CD4-positive, alpha-beta T cell (primary cell): ENCODE data around the gene GLIS1. TPM values are rescaled to one million over a fixed set of nuclear protein-coding genes. Genes with fewer than 3 reads are reported as not detected.

Experiments
- ATAC-seq: fragments of 200-7000 bp; cut with Tn5 transposase; one replicate; pipeline ENCODE4 v1.10.0; 2022; ENCODE audit warnings: mild to moderate bottlenecking; ENCODE audit not compliant: poor library complexity
- CTCF ChIA-PET: fragments of 350-600 bp; sonication (Branson Sonifier 250); formaldehyde crosslinking; loops from one replicate; lab custom pipeline; 2021; ENCODE audit warnings: antibody characterized with exemption, inconsistent platforms; lab: Charles Lee
- POLR2A ChIA-PET: fragments of 350-600 bp; sonication (Branson Sonifier 250); formaldehyde crosslinking; loops from one replicate; lab custom pipeline; 2021; ENCODE audit warnings: antibody characterized with exemption, inconsistent platforms; lab: Charles Lee
- DNase-seq, 14 experiments: peaks; one replicate each; pipeline ENCODE4 v3.0.0-alpha.2; 2013 to 2020; ENCODE audit warnings: mixed read lengths in 2 of 14
- H3K27ac ChIP-seq, 2 donors: one replicate each; pipeline versions ENCODE4 v1.5.1 to v1.7.0; 2013; ENCODE audit warnings: low read length in 2 of 2, low read depth in 1 of 2, mild to moderate bottlenecking in 1 of 2
- H3K27me3 ChIP-seq, 2 experiments: 1 replicate in 1 of 2; 2 replicates in 1 of 2; pipeline versions ENCODE4 v1.6.1 to v1.7.0; 2013; ENCODE audit warnings: low read length in 2 of 2, control low read depth in 1 of 2, mild to moderate bottlenecking in 1 of 2, moderate library complexity in 1 of 2; ENCODE audit not compliant: insufficient read depth in 2 of 2, control insufficient read depth in 1 of 2
- H3K36me3 ChIP-seq: one replicate; pipeline ENCODE4 v1.6.1; 2013; ENCODE audit warnings: low read length, control low read depth; ENCODE audit not compliant: insufficient read depth
- H3K4me1 ChIP-seq: one replicate; pipeline ENCODE4 v1.6.1; 2013; ENCODE audit warnings: low read length, control low read depth; ENCODE audit not compliant: insufficient read depth
- H3K4me3 ChIP-seq: one replicate; pipeline ENCODE4 v1.5.1; 2013; ENCODE audit warnings: mild to moderate bottlenecking, low read length, moderate library complexity
- H3K9me3 ChIP-seq, 2 experiments: 1 replicate in 1 of 2; 2 replicates in 1 of 2; pipeline versions ENCODE4 v1.6.1 to v1.7.0; 2013; ENCODE audit warnings: low read length in 2 of 2, mild to moderate bottlenecking in 2 of 2, control low read depth in 1 of 2, moderate library complexity in 1 of 2; ENCODE audit not compliant: control insufficient read depth in 1 of 2, insufficient read depth in 1 of 2
- H3K27ac Mint-ChIP-seq: one replicate; pipeline ENCODE4 v1.8.0; 2020; ENCODE audit warnings: mixed read lengths
- H3K27me3 Mint-ChIP-seq: one replicate; pipeline ENCODE4 v1.8.0; 2021; ENCODE audit warnings: mixed read lengths
- H3K36me3 Mint-ChIP-seq: one replicate; pipeline ENCODE4 v1.8.0; 2021; ENCODE audit warnings: low read depth, mixed read lengths
- H3K4me1 Mint-ChIP-seq: one replicate; pipeline ENCODE4 v1.8.0; 2021; ENCODE audit warnings: low read depth, mixed read lengths
- H3K4me3 Mint-ChIP-seq: one replicate; pipeline ENCODE4 v1.8.0; 2020; ENCODE audit warnings: mild to moderate bottlenecking, mixed read lengths
- H3K9me3 Mint-ChIP-seq: one replicate; pipeline ENCODE4 v1.8.0; 2020; ENCODE audit warnings: mixed read lengths
- CTCF ChIP-seq: fragments of 200-600 bp; IDR thresholded peaks from one replicate; pipeline ENCODE4 v1.8.0; 2022; ENCODE audit warnings: antibody characterized with exemption, mild to moderate bottlenecking
- intact Hi-C, 2 experiments: fragments of 100-400 bp; cut with DNase I in 1 of 2; cut with micrococcal nuclease in 1 of 2; formaldehyde crosslinking; loops; one replicate each; pipeline versions ENCODE4 v1.15.1 to v1.9.0; 2023 to 2025; cut with DNase I, micrococcal nuclease
- total RNA-seq, 174 experiments: library from RNA in 2 of 174; stranded (reverse) in 2 of 174; gene quantifications; one replicate each; pipeline ENCODE4 v1.2.3 and lab custom pipeline; 2021 to 2026

The GLIS1 gene
- total RNA-seq, 2 experiments from 2014 or later = not detected

- H3K4me1 ChIP-seq = no peaks in the 10 kb centered on the region
- ChIA-PET CTCF (no interaction called here), POLR2A (no interaction called here)
- H3K27ac ChIP-seq = no peak overlapping the region
- Mint-ChIP-seq H3K27me3 (no peaks in the 10 kb centered on the region), H3K9me3 (no peaks in the 10 kb centered on the region), H3K4me3 (no peak overlapping the region), H3K4me1 (no peaks in the 10 kb centered on the region), H3K27ac (no peak overlapping the region), H3K36me3 (no peaks in the 10 kb centered on the region)
- H3K9me3 ChIP-seq = no peaks in the 10 kb centered on the region
- TF ChIP-seq CTCF = no peak
- intact Hi-C loops = no loop called here
- no peak for ATAC-seq
- no peaks in the 10 kb centered on the region for H3K27me3 ChIP-seq
- H3K36me3 ChIP-seq = no peaks in the 10 kb centered on the region
- H3K4me3 ChIP-seq = no peak overlapping the region
- DNase-seq = no peak
These were observed 105.8 kb downstream of the GLIS1 start for GRCh38 chr1:53633073-53633704.

DNA sequence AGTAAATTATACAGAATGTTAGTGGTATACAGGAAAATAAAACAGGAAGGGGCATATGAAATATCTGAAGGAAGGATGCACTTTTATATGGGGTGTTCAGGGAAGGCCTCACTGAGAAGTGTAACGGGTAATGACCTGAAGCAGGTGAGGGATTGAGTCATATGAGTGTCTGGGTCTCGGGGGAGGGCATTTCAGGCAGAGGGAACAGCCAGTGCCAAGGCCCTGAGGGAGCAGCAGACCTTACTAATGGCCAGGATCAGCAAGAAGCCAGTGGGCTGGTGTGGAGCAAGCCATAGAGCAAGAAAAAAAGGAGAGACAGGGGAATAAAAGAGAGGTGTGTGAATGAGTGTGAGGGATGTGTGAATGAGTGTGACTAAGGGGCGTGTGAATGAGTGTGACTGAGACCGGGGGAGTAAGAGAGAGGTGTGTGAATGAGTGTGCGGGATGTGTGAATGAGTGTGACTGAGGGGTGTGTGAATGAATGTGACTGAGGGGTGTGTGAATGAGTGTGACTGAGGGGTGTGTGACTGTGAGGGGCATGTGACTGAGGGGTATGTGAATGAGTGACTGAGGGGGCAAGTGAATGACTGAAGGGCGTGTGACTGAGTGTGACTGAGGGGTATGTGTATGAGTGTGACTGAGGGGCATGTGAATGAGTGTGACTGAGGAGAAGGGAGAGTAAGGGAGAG lies 107.2 kb downstream of the GLIS1 start:
- ChIA-PET POLR2A (no interaction called here), CTCF (no interaction called here)
- Histone ChIP-seq H3K27ac (no peak overlapping the region), H3K4me1 (no peaks in the 10 kb centered on the region), H3K9me3 (no peaks in the 10 kb centered on the region), H3K36me3 (no peaks in the 10 kb centered on the region), H3K27me3 (no peaks in the 10 kb centered on the region), H3K4me3 (no peak overlapping the region)
- TF ChIP-seq CTCF = no peak
- no peak for DNase-seq
- H3K4me1 Mint-ChIP-seq = no peaks in the 10 kb centered on the region
- no peaks in the 10 kb centered on the region for H3K9me3 Mint-ChIP-seq
- no peak for ATAC-seq
- H3K4me3 Mint-ChIP-seq = no peak overlapping the region
- H3K27me3 Mint-ChIP-seq = no peaks in the 10 kb centered on the region
- H3K36me3 Mint-ChIP-seq = no peaks in the 10 kb centered on the region
- intact Hi-C loops = no loop called here
- H3K27ac Mint-ChIP-seq = no peak overlapping the region

- ChIA-PET POLR2A (no interaction called here), CTCF (no interaction called here)
- no peak for ATAC-seq
These were observed 109.8 kb downstream of the GLIS1 start for GRCh38 chr1:53629101-53629691.

More at GRCh38 chr1:53629101-53629691, 109.8 kb downstream of the GLIS1 start:
- Histone ChIP-seq H3K27me3 (no peaks in the 10 kb centered on the region), H3K9me3 (no peaks in the 10 kb centered on the region), H3K4me3 (no peak overlapping the region), H3K27ac (no peak overlapping the region), H3K36me3 (no peaks in the 10 kb centered on the region), H3K4me1 (no peaks in the 10 kb centered on the region)
- Mint-ChIP-seq H3K36me3 (no peaks in the 10 kb centered on the region), H3K4me3 (no peak overlapping the region), H3K27ac (no peak overlapping the region), H3K4me1 (no peaks in the 10 kb centered on the region), H3K27me3 (no peaks in the 10 kb centered on the region), H3K9me3 (no peaks in the 10 kb centered on the region)
- TF ChIP-seq CTCF = no peak
- no peak for DNase-seq
- intact Hi-C loops = no loop called here
